HG03045 (cell line): Measurements from ENCODE around the gene MRPS15.

Experiments
- ATAC-seq: cut with Tn5 transposase; IDR thresholded peaks from one replicate; pipeline ENCODE4 v1.9.1; 2021; ENCODE audit warnings: mild to moderate bottlenecking, moderate library complexity; ENCODE audit not compliant: unreplicated experiment

MRPS15 gene

GRCh38 chr1:36421649-36422048, 42.5 kb downstream of the MRPS15 start:
- ATAC-seq = no peak

- peak; percentile 77 for ATAC-seq
Observed at GRCh38 chr1:36420836-36421317, 43.3 kb downstream of the MRPS15 start.

DNA sequence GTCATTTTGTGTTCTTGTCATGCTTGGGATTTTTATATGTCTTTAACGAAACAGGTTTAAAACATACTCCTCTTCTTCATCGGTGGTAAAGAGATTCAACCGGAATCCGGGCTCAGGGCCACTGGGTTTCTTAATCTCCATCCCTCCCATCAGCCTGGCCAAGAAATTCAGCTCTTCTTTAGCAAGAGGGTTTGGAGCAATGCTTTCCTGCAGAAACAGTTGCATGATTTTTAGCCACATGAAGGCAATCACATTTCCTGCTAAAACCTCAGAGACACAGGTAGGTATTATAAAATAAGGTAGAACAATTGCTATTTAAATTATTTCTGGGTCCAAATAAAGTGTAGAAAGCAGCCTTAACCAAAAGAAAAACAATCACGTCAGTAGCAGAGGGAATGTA, 43.8 kb downstream of the MRPS15 start:
- ATAC-seq = no peak

GRCh38 chr1:36419569-36419968, 44.6 kb downstream of the MRPS15 start:
- ATAC-seq = no peak

DNA sequence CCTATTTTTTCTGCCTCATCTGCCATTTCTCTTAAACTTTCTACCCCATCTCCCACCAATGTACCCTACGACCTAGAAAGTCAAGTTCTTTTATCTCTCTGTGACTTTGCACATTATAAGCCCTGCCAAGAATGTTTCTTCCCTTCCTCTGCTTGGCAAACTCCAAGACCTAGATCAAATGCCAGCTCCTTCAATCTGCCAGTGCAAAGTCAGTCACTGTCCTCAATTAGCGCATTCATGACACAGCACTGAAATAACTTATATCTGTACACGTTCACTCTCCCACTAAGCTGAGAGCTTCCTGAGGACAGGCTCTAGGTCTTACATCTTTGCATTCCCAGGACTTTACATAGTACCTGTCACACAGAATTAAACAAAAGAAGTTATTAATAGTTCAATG, 45.0 kb downstream of the MRPS15 start:
- ATAC-seq = no peak

DNA sequence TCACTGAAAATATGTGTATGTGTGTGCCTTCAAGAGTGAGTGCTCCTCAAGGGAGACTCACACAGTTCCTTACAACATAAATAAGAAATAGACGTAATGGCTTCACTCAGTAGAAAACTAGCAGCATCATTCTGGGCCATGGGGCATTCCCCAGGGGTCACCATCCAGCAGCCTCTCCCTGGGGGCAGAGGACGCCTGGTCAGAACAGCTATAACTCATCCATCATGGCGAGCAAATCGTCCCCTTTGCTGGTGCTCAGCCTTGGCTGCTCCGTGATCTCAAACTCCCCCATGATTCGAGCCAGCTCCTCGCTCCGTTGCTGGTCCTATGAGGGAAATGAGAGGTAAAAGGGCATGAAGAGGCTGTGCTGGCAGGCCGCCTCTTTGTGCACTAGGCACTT, 46.3 kb downstream of the MRPS15 start:
- ATAC-seq = no peak

GRCh38 chr1:36415661-36416326, 48.4 kb downstream of the MRPS15 start:
- no peak for ATAC-seq

- no peak for ATAC-seq
Observed at GRCh38 chr1:36414384-36414783, 49.8 kb downstream of the MRPS15 start.

DNA sequence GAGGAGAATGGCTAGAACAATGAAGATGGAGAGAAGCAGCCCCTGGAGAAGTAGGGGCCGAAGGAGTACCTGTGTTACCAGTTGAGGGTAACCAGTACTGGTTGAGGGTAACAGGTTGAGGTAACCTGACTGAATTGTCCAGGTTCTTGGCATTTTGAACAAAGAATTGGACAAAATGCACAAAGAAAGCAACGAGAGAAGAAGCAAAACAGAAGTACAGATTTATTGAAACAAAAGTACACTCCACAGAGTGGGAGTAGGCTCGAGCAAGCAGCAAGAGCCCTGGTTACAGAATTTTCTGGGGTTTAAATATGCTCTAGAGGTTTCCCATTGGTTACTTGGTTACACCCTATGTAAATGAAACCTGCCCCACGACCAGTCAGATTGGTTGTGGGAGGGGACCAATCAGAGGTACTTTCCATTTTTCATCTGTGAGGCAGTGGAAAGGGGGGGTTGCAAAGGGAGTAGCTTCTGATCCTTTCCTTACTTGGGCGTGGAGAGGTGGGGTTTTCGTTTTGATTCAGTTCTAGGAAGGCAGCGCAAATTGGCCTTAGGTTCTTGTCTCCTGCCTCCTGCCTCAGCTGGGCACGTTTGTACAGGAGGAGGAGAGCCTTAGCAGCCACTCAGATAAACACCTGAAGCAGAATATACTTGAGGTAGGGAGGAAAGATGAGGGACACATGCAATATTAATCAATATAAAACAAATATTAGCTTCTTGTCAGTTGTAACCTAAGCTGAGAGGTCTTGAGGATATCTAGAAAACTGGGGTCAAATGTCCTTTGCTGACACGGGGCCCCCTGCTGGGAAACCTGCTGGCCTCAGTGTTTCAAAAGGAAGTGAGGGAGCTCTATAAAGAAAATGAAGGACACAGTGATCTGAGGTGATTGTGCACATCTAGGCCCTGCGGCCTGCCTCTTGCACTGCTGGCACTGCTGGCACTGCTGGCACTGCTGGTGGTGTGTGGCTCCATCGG, 52.2 kb downstream of the MRPS15 start:
- no peak for ATAC-seq

GRCh38 chr1:36408479-36408878, 55.7 kb downstream of the MRPS15 start:
- ATAC-seq = no peak

- no peak for ATAC-seq
Observed at GRCh38 chr1:36406440-36406839, 57.7 kb downstream of the MRPS15 start.
